C4-2B (cell line): ENCODE results near the gene GBP2.

Source experiments
- H3K27ac ChIP-seq: fragments of 450-650 bp; 2 replicates; pipeline ENCODE4 v1.5.1; 2017
- ZFX ChIP-seq: fragments of 450-650 bp; IDR thresholded peaks from 2 replicates; pipeline ENCODE4 v1.6.1; 2017
- TF ChIP-seq, protein P1 (sequence below): fragments of 450-650 bp; conservative IDR thresholded peaks from 2 replicates; pipeline ENCODE4 v1.5.1; 2017; ENCODE audit warnings: mild to moderate bottlenecking

GBP2 gene

DNA sequence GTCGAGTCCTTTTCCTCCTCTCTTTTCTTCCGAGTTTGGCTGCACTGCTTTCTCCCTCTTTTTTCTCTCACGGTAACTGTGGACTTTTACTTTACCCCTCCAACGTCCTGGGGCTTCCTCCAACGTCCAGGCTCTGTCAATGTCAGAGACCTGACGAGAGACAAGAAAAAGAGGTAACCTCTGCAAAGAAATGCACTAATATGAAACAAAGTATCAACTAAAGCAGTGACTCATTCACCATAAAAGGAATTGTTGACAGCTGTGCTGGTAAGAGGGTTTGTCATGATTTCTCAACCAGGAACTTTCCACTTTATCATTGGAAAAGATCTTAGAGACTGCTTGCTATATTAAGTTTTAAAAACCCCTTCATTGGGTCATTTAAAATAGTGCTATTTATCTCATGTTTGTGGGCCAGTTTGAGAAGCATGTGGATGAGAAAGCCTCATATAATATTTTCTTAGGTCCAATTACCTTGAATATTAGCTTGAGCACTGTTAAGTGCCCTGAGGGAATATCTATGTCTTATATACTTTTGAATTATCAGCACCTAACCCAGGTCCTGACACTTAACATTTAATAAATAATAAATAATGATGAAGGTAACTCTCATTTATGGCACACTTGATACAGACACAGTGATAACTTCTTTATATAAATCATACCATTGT is at the start of gene GBP2:
Gene GBP2 (minus strand): TSS at position 202 of the 668 bp plus-strand sequence. CDS start 4,148 bp downstream, outside the sequence.
- H3K27ac ChIP-seq, result no peak within 1 kb of the TSS
- TF ChIP-seq ZFX, result no peak
- TF ChIP-seq, protein P1, sequence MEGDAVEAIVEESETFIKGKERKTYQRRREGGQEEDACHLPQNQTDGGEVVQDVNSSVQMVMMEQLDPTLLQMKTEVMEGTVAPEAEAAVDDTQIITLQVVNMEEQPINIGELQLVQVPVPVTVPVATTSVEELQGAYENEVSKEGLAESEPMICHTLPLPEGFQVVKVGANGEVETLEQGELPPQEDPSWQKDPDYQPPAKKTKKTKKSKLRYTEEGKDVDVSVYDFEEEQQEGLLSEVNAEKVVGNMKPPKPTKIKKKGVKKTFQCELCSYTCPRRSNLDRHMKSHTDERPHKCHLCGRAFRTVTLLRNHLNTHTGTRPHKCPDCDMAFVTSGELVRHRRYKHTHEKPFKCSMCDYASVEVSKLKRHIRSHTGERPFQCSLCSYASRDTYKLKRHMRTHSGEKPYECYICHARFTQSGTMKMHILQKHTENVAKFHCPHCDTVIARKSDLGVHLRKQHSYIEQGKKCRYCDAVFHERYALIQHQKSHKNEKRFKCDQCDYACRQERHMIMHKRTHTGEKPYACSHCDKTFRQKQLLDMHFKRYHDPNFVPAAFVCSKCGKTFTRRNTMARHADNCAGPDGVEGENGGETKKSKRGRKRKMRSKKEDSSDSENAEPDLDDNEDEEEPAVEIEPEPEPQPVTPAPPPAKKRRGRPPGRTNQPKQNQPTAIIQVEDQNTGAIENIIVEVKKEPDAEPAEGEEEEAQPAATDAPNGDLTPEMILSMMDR, result no peak

DNA sequence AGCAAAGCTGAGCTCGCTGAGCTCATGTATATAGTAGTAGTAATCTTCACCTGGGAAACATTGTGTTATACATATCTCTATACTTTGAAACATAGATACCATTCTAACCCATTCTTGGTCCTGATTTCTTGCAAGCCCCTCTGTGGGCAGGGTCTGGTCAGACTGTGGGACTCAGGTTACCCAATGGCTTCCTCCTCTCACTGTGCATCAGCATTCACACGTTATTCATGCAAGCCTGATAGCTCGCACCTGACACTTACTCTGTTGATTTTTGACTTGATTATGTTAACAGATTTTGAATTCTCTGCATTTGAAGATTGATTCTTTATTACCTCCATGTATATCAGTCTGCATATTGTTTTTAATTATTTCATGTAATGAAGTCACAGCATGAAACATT is 48.6 kb upstream of the GBP2 start:
- H3K27ac ChIP-seq, result no peak overlapping the region
- no peak for TF ChIP-seq ZFX
- TF ChIP-seq, protein P1, result no peak

GRCh38 chr1:89172468-89173143 is 46.7 kb upstream of the GBP2 start:
- TF ChIP-seq, protein P1, result no peak
- TF ChIP-seq ZFX, result no peak
- H3K27ac ChIP-seq, result no peak overlapping the region

- TF ChIP-seq ZFX, result no peak
- TF ChIP-seq, protein P1, result no peak
These were observed 45.1 kb upstream of the GBP2 start for GRCh38 chr1:89171067-89171438.

GRCh38 chr1:89170170-89171066 is 44.5 kb upstream of the GBP2 start:
- no peak overlapping the region for H3K27ac ChIP-seq
- TF ChIP-seq, protein P1, result no peak
- TF ChIP-seq ZFX, result no peak

More at GRCh38 chr1:89171067-89171438, 45.1 kb upstream of the GBP2 start:
- no peak overlapping the region for H3K27ac ChIP-seq

DNA sequence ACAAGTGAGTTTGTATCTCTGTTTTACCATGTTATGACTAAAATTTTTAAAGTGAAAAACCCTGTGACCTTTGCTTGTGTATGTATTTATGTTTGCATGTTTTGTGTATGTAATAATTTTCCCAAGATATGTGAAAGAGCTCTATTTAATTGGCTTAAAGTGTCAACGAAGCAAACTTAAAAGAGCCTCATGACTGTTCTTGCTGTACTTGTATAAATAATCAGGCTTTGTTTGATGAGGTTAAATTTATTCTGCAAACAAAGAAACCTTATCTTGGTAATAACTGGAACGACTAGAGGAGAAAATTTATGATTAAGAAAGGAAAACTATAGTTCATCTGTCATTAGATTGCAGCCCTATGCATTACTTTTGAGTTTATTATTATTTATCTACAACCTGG is 43.3 kb upstream of the GBP2 start:
- no peak overlapping the region for H3K27ac ChIP-seq
- no peak for TF ChIP-seq ZFX
- TF ChIP-seq, protein P1, result no peak
